WTC11 (cell line): ENCODE results near the gene RREB1.

Experiments
- CTCF ChIP-seq: fragments of 200-600 bp; IDR thresholded peaks from 2 replicates; pipeline ENCODE4 v1.8.0; 2022; ENCODE audit warnings: antibody characterized with exemption
- E2F5 ChIP-seq: sonication (generic); formaldehyde crosslinking; IDR thresholded peaks from 2 replicates; pipeline ENCODE4 v1.8.1; 2022; ENCODE audit warnings: mild to moderate bottlenecking, moderate library complexity, missing genetic modification reagents
- GRHL2 ChIP-seq: fragments of 250-450 bp; sonication (Bioruptor Pico); IDR thresholded peaks from 2 replicates; pipeline ENCODE4 v1.8.0; 2022; ENCODE audit warnings: mild to moderate bottlenecking, moderate library complexity; ENCODE audit not compliant: insufficient replicate concordance, severe bottlenecking
- IRF2 ChIP-seq: sonication (generic); formaldehyde crosslinking; IDR thresholded peaks from 2 replicates; pipeline ENCODE4 v1.8.0; 2022; ENCODE audit warnings: low read depth, missing genetic modification reagents, borderline replicate concordance
- KAT7 ChIP-seq: sonication (generic); formaldehyde crosslinking; IDR thresholded peaks from 2 replicates; pipeline ENCODE4 v1.8.1; 2023; ENCODE audit warnings: missing genetic modification reagents, mild to moderate bottlenecking, borderline replicate concordance
- TEAD1 ChIP-seq: sonication (generic); formaldehyde crosslinking; IDR thresholded peaks from 2 replicates; pipeline ENCODE4 v1.8.0; 2022; ENCODE audit warnings: mild to moderate bottlenecking, missing genetic modification reagents
- USF2 ChIP-seq: sonication (generic); formaldehyde crosslinking; IDR thresholded peaks from 2 replicates; pipeline ENCODE4 v1.8.1; 2023; ENCODE audit warnings: mild to moderate bottlenecking, missing genetic modification reagents, moderate library complexity
- ZNF232 ChIP-seq: sonication (generic); formaldehyde crosslinking; IDR thresholded peaks from 2 replicates; pipeline ENCODE4 v1.8.0; 2022; ENCODE audit warnings: mild to moderate bottlenecking, missing genetic modification reagents
- ZNF423 ChIP-seq: fragments of 250-450 bp; sonication (Bioruptor Pico); IDR thresholded peaks from 2 replicates; pipeline ENCODE4 v2.1.2; 2022; ENCODE audit warnings: mild to moderate bottlenecking, moderate library complexity
- TF ChIP-seq, protein P1 (sequence below): sonication (generic); formaldehyde crosslinking; IDR thresholded peaks from 2 replicates; pipeline ENCODE4 v1.8.1; 2022; ENCODE audit warnings: low read depth, missing genetic modification reagents, borderline replicate concordance
- TF ChIP-seq, protein P2 (sequence below): fragments of 250-450 bp; sonication (Bioruptor Pico); IDR thresholded peaks from 2 replicates; pipeline ENCODE4 v1.9.0; 2021; ENCODE audit warnings: mild to moderate bottlenecking

GRCh38 chr6:7073082-7073820, 34.5 kb upstream of the RREB1 start:
- no peak for TF ChIP-seq CTCF
- TF ChIP-seq ZNF232 = no peak
- no peak for TF ChIP-seq KAT7
- no peak for TF ChIP-seq GRHL2 (CRISPR knock-in tag)
- no peak for TF ChIP-seq USF2 (CRISPR knock-in tag)
- TF ChIP-seq, protein P1, sequence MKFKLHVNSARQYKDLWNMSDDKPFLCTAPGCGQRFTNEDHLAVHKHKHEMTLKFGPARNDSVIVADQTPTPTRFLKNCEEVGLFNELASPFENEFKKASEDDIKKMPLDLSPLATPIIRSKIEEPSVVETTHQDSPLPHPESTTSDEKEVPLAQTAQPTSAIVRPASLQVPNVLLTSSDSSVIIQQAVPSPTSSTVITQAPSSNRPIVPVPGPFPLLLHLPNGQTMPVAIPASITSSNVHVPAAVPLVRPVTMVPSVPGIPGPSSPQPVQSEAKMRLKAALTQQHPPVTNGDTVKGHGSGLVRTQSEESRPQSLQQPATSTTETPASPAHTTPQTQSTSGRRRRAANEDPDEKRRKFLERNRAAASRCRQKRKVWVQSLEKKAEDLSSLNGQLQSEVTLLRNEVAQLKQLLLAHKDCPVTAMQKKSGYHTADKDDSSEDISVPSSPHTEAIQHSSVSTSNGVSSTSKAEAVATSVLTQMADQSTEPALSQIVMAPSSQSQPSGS = no peak
- no peak for TF ChIP-seq IRF2 (CRISPR knock-in tag)
- no peak for TF ChIP-seq TEAD1 (CRISPR knock-in tag)
- TF ChIP-seq, protein P2, sequence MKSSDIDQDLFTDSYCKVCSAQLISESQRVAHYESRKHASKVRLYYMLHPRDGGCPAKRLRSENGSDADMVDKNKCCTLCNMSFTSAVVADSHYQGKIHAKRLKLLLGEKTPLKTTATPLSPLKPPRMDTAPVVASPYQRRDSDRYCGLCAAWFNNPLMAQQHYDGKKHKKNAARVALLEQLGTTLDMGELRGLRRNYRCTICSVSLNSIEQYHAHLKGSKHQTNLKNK (CRISPR knock-in tag) = no peak
- no peak for TF ChIP-seq ZNF423
- TF ChIP-seq E2F5 (CRISPR knock-in tag) = no peak
